MG63 (cell line): ENCODE data around the gene PLPP7. TPM values are rescaled to one million over a fixed set of nuclear protein-coding genes. Genes with fewer than 3 reads are reported as not detected.

Experiments used
- DNase-seq: peaks from one replicate; pipeline ENCODE4 v3.0.0-alpha.2; 2020
- H3K27me3 ChIP-seq: fragments of 250-450 bp; sonication (Bioruptor Pico); 2 replicates; pipeline ENCODE4 v1.5.1; 2020; ENCODE audit warnings: mild to moderate bottlenecking, moderate library complexity
- H3K36me3 ChIP-seq: fragments of 250-450 bp; sonication (Bioruptor Pico); 2 replicates; pipeline ENCODE4 v1.5.1; 2020; ENCODE audit warnings: mild to moderate bottlenecking, moderate library complexity
- H3K4me3 ChIP-seq: fragments of 250-450 bp; sonication (Bioruptor Pico); 2 replicates; pipeline ENCODE4 v1.5.1; 2020; ENCODE audit warnings: mild to moderate bottlenecking, moderate library complexity
- H3K9me3 ChIP-seq: fragments of 250-450 bp; sonication (Bioruptor Pico); 2 replicates; pipeline ENCODE4 v1.5.1; 2020; ENCODE audit warnings: mild to moderate bottlenecking, moderate library complexity
- total RNA-seq: library from RNA; depleted of rRNA; stranded (reverse); fragments of >200 nt; shearing (Covaris generic); gene quantifications from 2 replicates; pipeline ENCODE4 v1.2.3, GENCODE V29; 2014; ENCODE audit warnings: low replicate concordance

PLPP7 gene
- total RNA-seq, 1 experiment from 2014 or later = 8.1 TPM

DNA sequence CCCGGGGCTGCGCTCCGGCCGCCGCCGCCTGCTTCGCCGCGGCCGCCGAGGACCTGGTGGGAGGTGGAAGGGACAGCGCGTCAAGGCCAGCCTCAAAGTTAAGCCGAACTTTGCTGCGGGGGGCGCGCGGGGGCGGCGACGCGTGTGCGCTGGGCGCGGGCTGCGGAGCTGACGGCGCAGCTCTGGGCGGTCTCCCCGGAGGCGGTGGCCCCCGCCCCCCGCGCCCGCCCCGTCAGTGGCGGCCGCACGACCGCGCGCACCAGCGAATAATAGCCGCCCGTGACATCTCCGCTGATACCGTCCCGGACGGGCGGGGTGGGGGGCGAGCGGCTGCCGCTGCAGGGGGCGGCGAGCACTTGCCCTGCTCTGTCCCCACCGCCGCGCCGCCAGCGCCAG is 12.6 kb upstream of the PLPP7 start:
- H3K36me3 ChIP-seq = no peaks in the 10 kb centered on the region
- DNase-seq = no peak
- no peaks in the 10 kb centered on the region for H3K27me3 ChIP-seq
- H3K9me3 ChIP-seq = no peaks in the 10 kb centered on the region
- H3K4me3 ChIP-seq = peak overlapping the region; percentile 34; the same call in 1 of the 2 replicates

DNA sequence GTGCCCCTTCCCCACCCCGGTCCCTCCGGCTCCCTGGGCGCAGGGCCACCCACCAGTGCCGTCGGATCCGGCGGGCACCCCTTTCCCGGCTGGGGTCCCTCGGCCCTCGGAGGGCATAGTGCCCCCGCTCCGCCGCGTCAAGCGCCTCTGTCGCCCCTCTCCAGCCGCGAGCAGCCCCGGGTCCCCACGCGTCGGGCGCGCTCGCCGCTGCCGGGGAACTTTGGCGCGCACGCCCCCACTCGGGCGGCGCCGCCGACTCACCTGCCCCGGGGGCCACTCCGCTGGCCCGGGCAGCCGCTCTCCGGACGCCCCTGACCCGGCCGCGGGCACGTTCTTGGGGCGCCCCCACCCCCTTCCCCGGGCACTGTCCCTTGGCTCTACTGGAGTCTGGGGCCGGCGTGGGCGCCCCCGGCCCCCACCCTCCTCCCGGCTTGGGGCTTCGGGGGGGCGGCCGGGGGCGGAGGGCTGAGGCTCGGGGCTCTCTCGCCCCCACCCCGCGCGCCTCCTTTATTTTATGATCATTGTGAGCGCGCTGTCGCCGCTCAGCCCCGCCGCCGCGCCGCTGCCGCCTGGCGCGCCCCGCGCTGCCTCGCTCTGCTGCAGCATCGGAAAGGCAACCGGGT is 12.1 kb upstream of the PLPP7 start:
- peak overlapping the region; percentile 34; the same call in 1 of the 2 replicates for H3K4me3 ChIP-seq
- no peaks in the 10 kb centered on the region for H3K9me3 ChIP-seq
- no peaks in the 10 kb centered on the region for H3K36me3 ChIP-seq
- DNase-seq = no peak
- peaks cover 3% of the 10 kb centered on the region; the same call in 1 of the 2 replicates for H3K27me3 ChIP-seq

DNA sequence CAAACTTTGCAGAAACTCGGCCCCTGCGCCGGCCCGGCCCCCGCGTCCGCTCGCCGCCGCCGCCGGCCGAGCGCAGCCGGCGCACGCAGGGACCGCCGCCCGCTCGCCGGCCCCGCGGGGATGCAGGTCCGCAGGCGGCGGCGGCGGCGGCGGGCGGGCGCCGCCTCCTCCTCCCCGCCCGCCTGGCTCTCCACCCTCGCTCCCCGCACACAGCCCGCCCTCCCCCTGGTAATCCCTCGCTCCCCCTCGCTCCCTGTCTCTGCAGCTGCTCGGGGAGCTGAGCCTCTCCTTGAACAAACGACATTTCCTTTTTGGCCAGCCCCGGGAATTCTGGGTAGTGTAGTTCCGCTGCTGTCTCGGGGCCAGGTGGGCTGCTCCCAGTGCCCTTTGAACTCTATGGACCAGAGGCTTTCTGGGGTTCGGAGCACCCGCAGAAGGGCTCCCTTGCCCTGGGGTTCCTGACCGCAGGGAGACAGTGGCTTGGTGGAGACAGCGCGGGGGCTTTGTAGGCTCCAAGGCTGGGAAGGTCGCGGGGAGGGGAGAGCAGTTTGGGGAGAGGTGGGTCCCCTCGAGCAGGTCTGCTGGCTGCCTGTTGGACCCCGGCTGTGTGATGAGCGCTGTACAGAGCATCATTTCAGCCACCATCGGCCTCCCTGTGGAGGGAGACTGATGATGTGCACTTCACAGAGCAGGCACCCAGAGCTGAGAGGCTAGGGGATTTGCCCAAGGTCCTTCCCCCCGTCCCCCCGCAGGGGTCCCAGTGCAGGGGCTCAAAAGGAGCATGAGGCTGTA is 11.4 kb upstream of the PLPP7 start:
- peak; percentile 81 for DNase-seq
- H3K27me3 ChIP-seq = peaks cover 5% of the 10 kb centered on the region
- H3K36me3 ChIP-seq = no peaks in the 10 kb centered on the region
- H3K4me3 ChIP-seq = peak overlapping the region; percentile 39
- H3K9me3 ChIP-seq = no peaks in the 10 kb centered on the region

DNA sequence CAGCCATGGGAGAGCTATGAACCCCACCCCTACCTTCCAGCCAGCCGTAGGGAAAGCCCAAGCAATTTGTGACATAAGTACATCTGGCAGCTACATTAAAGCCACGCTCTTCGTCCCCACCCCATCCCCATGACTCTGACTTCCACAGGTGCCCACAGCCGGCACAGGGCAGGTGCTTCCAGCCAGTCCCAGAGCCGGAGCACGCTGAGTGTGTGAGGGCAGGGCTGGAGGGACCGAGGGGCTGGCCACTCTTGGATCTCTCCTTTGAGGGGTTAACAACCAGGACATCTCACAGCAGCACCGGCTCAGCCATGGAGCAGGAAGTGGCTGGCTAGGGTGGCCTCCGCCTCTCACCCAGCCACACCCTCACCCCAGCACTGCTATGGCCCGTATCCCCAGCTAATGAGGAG is 10.8 kb upstream of the PLPP7 start:
- no peak for DNase-seq
- Histone ChIP-seq H3K27me3 (peaks cover 7% of the 10 kb centered on the region), H3K36me3 (no peaks in the 10 kb centered on the region), H3K4me3 (no peak overlapping the region), H3K9me3 (no peaks in the 10 kb centered on the region)

DNA sequence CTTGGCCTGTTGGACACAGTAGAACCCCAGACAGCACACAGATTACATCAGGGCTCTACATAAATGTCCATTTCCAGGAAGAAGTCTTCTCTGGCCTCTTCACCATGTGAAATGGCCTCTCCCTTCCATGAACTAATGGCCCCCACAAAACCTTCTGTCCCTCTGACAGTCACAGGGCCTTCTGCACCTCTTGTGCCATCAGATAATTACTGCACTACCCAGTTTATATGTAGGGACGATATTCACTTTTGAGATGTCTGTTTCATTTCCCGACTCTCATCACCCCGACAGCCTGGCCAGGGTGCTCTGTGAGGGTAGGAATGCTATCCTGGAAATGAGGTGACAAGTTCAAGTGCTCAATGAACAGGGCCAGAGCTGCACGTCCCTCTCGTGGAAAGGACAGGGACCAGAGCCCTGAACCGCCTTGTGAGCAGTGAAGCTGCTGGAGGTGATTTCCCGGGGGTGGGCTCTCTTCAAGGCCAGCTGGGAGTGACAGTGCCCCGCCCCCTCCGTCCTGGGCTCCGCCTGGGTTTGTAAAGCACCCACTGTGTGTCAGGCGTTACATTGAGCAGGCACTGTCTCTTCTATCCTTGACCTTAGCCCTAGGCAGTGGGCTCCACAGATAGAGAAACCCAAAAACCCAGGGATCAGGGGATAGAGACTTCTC is 10.2 kb upstream of the PLPP7 start:
- no peak overlapping the region for H3K4me3 ChIP-seq
- H3K27me3 ChIP-seq = peaks cover 7% of the 10 kb centered on the region
- no peaks in the 10 kb centered on the region for H3K9me3 ChIP-seq
- no peak for DNase-seq
- no peaks in the 10 kb centered on the region for H3K36me3 ChIP-seq

DNA sequence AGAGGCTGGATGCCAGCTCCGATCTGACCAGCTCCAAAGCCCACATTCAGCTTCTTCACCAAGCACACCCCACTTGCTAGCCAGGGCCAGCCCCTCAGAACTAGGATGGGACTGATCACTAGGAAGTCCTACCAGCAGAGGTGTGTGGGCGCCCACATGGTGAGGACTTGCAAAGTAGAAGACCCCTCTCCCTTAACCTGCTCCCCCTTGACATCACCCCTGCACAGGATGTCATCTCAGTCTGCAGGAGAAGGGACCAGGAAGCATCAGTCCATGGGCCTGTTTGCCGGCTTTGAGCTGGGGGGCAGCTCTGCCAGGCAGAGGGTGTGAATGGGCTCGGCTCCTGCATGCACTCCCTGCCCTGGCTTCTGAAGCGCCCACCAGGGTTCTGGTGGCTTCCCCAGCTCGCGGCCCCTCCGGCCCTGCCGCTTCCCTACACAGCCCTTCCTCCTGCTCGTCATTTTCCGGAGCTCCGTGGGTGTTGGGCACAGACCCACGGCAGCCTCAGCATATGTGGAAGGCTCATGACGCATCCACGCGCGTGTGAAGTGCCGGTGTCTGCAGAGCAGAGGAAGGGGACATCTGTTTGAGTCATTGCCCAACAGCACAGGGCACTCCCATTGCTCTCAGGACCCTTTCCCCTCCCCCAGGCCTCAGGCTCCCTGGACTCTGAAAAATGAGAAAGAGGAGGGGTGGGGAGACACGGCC is 9.5 kb upstream of the PLPP7 start:
- no peak for DNase-seq
- H3K4me3 ChIP-seq = no peak overlapping the region
- H3K9me3 ChIP-seq = no peaks in the 10 kb centered on the region
- H3K36me3 ChIP-seq = no peaks in the 10 kb centered on the region
- peaks cover 7% of the 10 kb centered on the region for H3K27me3 ChIP-seq

DNA sequence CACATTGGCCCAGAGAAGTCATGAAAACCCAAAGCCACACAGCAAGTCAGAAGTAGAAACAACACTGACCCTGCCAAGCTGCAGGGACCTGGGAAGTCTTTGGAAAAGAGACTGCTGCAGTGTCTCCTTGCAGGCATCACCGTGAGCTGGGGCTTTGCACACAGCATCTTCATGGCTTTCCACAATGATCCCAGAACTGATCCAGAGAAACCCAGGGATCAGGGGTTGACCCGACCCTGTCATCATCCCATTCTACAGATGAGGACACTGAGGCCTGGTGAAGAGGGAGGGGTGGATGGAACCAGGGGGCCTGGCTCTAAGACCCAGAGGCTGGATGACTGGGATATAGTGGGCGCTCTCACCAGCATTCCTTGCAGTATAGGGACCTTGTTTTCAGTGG is 8.9 kb upstream of the PLPP7 start:
- Histone ChIP-seq H3K27me3 (peaks cover 7% of the 10 kb centered on the region), H3K9me3 (no peaks in the 10 kb centered on the region), H3K36me3 (no peaks in the 10 kb centered on the region), H3K4me3 (no peak overlapping the region)
- DNase-seq = no peak

DNA sequence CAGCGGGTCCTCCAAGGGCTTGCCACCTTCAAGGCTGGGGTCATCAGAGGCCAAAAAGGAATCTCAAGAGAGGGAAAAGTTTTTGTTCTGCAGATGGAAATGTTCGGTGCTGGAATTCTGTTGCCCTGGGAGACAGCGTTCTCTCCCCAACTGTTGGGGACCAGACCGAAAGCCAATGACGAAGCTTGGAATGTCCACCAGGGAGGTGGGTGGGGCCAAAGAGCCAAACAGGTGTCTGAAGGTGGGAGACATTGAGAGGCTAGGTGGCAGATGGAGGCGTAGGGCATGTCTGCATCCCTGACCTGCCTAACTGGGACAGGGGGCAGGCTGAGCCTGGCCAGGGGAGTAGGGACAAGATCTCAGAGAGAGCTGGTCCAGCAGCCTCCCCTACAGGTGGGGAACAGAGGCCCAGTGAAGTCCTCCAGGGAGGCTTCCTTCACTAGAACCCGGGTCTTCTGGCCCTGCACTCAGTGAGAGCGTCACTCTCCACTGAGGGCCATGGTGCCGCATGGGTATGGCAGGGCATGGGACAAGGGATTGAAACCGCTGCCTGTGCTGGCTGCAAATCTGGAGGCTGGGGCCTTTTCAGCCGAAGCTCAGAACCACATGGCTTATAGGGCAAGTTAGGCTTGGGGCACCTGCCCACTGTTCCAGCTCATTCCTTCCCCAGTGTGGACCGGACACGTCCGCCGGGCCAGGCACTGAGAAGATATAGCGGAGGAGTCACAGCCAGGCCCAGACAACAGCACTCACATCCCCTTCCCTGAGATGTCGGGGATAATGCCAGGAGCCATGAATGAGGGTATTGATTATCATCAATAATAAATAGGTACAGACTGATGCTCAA is 8.2 kb upstream of the PLPP7 start:
- Histone ChIP-seq H3K9me3 (no peaks in the 10 kb centered on the region), H3K27me3 (peaks cover 7% of the 10 kb centered on the region), H3K4me3 (no peak overlapping the region), H3K36me3 (no peaks in the 10 kb centered on the region)
- no peak for DNase-seq

DNA sequence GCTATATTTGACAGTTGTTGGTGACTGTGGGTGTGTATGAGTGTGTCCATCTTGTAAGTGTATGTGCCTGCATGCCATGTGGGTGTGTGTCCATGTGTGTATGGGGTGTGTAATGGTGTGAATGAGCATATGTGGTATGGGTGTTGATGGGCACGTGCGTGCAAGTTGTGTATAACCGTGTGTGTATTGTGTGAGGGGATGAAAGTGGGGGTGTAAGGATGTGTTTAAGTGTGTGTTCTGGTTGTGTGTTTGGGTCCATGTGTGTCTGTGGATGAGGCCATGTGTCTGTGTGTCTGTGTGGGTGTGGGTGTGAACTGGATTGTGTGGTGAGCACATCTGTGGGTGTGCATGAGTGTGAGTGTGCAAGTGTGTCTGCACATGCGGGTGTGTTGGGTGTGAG is 7.3 kb upstream of the PLPP7 start:
- Histone ChIP-seq H3K4me3 (no peak overlapping the region), H3K9me3 (no peaks in the 10 kb centered on the region), H3K36me3 (no peaks in the 10 kb centered on the region), H3K27me3 (peaks cover 7% of the 10 kb centered on the region)
- DNase-seq = no peak

DNA sequence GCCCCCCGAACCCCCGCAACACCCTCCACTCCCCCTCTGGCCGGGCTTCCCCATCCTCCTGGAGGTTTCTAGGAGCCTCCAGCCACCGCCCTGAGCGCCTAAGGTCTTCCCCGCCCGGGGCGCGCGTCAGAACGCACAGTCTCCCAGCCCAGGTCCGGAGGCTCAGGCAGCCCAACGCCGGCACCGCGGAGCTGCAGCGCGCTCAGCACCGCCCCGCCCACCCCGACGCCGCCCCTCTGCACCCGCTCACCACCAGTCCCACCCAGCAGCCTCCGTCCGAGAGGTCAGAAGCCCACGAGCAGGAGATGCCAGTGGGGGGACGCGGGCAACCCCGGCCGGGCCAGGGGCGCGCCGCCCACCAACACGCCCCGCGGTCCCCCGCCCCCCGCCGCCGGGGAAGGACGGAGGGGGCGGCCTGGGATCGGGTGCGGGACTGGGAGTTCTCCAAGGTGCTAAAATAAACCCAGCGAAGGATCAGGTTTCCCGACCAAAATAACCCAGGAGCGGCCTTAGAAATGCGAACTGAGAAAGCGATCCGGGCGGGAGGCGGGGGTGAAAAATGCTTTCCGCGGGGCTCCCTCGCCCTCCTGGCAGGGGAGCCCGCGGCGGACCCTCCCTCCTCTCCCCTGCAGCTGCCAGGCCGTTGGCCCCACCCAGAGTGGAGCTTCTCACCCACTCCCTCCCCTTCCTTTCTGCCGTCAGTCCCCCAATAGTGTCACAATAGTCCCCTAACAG is 6.7 kb upstream of the PLPP7 start:
- Histone ChIP-seq H3K36me3 (no peaks in the 10 kb centered on the region), H3K4me3 (no peak overlapping the region), H3K27me3 (peaks cover 7% of the 10 kb centered on the region), H3K9me3 (no peaks in the 10 kb centered on the region)
- peak; percentile 36 for DNase-seq

DNA sequence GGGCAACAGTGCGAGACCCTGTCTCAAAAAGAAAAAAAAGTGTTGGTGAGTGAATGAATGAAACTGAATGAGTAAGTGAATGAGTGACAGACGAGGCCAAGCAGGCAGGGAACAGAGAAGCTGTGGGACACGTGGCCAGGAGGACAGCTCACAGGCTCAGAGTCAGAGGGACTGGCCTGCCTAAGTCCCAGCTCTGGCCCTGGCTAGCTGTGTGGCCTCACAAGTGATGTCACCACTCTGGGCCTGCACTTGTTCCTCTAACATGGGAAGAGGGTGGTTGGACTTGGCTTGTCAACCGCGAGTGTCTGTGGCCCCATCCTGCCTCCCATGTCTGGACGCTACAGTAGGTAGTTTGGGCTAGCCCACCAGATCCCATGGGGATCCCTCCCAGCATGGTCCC is 4.7 kb upstream of the PLPP7 start:
- Histone ChIP-seq H3K27me3 (peaks cover 7% of the 10 kb centered on the region), H3K36me3 (no peaks in the 10 kb centered on the region), H3K4me3 (no peak overlapping the region), H3K9me3 (no peaks in the 10 kb centered on the region)
- no peak for DNase-seq

DNA sequence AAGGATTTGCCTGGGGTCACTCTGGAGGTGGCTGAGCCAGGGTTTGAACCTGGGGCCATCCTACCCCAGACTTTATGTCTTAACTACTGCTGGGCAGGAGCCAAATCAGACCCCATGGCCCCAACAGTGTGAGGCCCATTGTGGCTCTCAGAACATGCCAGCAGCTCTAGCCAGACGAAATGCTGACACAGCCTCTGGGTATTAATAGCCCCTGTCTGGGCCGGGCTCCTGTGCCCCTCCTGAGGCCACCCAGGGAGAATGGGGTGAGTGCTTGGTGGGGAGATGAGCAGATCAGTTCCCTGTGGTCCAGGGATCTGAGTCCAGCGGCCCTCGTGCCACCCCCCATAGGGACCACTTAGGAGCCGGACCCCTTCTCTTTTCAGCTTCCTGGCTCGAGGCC is 2.2 kb upstream of the PLPP7 start:
- no peak for DNase-seq
- Histone ChIP-seq H3K4me3 (no peak overlapping the region), H3K36me3 (no peaks in the 10 kb centered on the region), H3K9me3 (no peaks in the 10 kb centered on the region), H3K27me3 (peaks cover 4% of the 10 kb centered on the region)

DNA sequence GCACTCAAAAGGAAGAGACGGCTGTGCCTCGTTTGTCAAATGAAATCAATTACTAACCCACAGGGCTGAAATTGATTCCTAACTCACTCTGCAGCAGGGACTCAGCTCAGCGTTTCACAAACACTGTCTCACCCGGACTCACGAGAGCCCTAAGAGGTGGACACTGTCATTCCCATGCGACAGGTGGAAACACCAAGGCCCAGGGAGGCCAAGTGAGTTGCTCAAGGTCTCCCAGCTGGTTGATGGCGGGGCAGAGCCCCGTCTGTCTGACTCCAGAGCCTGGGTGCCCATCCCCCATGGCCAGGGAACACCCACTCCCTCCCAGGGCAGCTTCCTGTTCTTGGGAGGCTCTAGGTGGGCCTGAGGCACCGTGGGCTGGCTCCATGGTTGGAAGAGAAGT is 1.3 kb upstream of the PLPP7 start:
- DNase-seq = no peak
- Histone ChIP-seq H3K4me3 (no peak overlapping the region), H3K27me3 (peaks cover 1% of the 10 kb centered on the region), H3K9me3 (no peaks in the 10 kb centered on the region), H3K36me3 (no peaks in the 10 kb centered on the region)

DNA sequence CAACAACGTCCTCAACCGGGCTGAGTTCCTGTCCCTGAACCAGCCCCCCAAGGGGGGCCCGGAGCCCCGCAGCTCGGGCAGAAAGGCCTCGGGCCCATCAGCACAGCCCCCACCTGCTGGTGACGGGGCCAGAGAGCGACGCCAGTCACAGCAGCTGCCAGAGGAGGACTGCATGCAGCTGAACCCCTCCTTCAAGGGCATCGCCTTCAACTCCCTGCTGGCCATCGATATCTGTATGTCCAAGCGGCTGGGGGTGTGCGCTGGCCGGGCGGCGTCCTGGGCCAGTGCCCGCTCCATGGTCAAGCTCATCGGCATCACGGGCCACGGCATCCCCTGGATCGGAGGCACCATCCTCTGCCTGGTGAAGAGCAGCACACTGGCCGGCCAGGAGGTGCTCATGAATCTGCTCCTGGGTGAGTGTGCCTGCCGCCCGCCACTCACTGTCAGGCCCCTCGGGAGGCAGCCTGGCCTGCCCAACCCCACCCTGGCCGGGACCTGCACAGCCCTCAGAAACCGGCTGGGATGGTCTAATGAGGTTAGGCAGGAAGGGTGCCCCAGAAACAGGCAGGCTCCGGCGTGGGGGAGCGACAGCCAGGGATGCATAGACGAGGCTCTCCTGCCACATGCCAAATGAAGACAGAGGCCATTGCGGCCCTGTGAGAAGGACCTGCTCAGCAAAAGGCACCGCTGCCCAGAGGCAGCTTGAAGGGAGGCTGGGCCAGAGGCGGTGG is 678 bp downstream of the PLPP7 start:
- Histone ChIP-seq H3K4me3 (peak overlapping the region; percentile 56), H3K27me3 (no peaks in the 10 kb centered on the region), H3K36me3 (no peaks in the 10 kb centered on the region), H3K9me3 (no peaks in the 10 kb centered on the region)
- DNase-seq = peak; percentile 31

DNA sequence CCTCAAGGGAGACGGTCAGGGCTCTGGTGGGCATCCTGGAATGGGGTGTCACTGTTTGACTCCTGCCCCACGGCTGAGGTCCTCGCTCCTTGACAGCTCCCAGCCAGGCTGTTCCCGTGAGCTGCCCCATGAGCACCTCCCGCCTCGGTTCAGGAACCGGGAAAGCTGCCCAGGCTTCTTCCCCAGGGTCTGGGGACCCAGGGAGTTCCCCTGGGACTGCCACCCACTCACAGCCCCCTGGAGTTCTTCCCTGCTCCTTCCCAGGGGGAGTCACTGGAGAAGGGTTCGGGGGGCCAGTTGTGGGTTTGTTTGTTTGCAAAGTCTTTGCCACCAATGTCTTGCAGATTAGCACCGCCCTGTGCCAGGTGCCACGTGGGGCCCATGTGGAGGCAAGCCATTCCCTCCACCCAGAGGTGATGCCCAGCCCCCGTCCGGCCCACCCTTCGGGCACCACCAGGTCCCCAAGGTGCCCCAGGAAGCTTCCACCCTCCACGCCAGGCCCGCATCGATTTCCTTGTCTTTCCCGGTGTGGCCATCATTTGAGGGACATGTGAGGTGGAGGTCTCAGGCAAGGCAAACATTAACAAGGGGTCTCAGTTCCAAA is 1.3 kb downstream of the PLPP7 start:
- H3K27me3 ChIP-seq = no peaks in the 10 kb centered on the region
- H3K9me3 ChIP-seq = no peaks in the 10 kb centered on the region
- peak overlapping the region; percentile 56 for H3K4me3 ChIP-seq
- no peak for DNase-seq
- no peaks in the 10 kb centered on the region for H3K36me3 ChIP-seq
